Upper lobe of left lung (tissue), 6 donors: ENCODE measurements around the gene C1QTNF5. TPM values are rescaled to one million over a fixed set of nuclear protein-coding genes. Genes with fewer than 3 reads are reported as not detected.

Experiments
- ATAC-seq, 2 donors: fragments of 200-7000 bp; cut with Tn5 transposase; one replicate each; pipeline ENCODE4 v1.9.1; 2022; ENCODE audit warnings: mild to moderate bottlenecking in 2 of 2, moderate library complexity in 2 of 2; ENCODE audit not compliant: low FRiP score in 2 of 2
- DNase-seq, 2 donors: peaks; one replicate each; pipeline ENCODE4 v3.0.0-alpha.2; 2019 to 2020
- H3K27ac ChIP-seq, 4 donors: fragments of 200-600 bp; sonication (generic); one replicate each; pipeline ENCODE4 v1.5.1; 2016 to 2019
- H3K27me3 ChIP-seq, 4 donors: fragments of 200-600 bp; sonication (generic); one replicate each; pipeline ENCODE4 v1.5.1; 2017 to 2019
- H3K36me3 ChIP-seq, 4 donors: fragments of 200-600 bp; sonication (generic); one replicate each; pipeline ENCODE4 v1.5.1; 2016 to 2019
- H3K4me1 ChIP-seq, 4 donors: fragments of 200-600 bp; sonication (generic); one replicate each; pipeline ENCODE4 v1.5.1; 2018 to 2019
- H3K4me3 ChIP-seq, 4 donors: fragments of 200-600 bp; sonication (generic); one replicate each; pipeline ENCODE4 v1.5.1; 2017 to 2019; ENCODE audit warnings: mild to moderate bottlenecking in 2 of 4, moderate library complexity in 1 of 4
- H3K9me3 ChIP-seq, 4 donors: fragments of 200-600 bp; sonication (generic); one replicate each; pipeline ENCODE4 v1.5.1; 2018 to 2019
- EP300 ChIP-seq, 4 donors: sonication (generic); formaldehyde crosslinking; IDR thresholded peaks; one replicate each; pipeline ENCODE4 v1.5.1; 2017; ENCODE audit warnings: antibody characterized with exemption in 4 of 4, control low read depth in 2 of 4
- POLR2A ChIP-seq, 4 donors: fragments of 450-650 bp; IDR thresholded peaks; one replicate each; pipeline ENCODE4 v1.5.1; 2016 to 2017; ENCODE audit warnings: antibody characterized with exemption in 4 of 4, mild to moderate bottlenecking in 2 of 4
- POLR2AphosphoS5 ChIP-seq, 2 donors: sonication (generic); formaldehyde crosslinking; IDR thresholded peaks; one replicate each; pipeline ENCODE4 v1.5.1; 2017; ENCODE audit warnings: antibody characterized with exemption in 2 of 2
- WGBS, 2 donors: methylation state at CpG; one replicate each; pipeline ENCODE4 v1.1.5; 2017 to 2018; 5-methylcytosine and 5-hydroxymethylcytosine counted together
- total RNA-seq, 6 donors: library from RNA; depleted of rRNA in 4 of 6; stranded (reverse); fragments of >200 nt in 4 of 6; gene quantifications; one replicate each; pipeline versions ENCODE4 v1.1.0 to v1.2.1, GENCODE V29; 2016 to 2021
- TF ChIP-seq, protein P1 (sequence below), 6 experiments: fragments of 450-650 bp in 4 of 6; fragments of 200-600 bp in 2 of 6; sonication (generic) in 2 of 6; IDR thresholded peaks; one replicate each; pipeline ENCODE4 v1.5.1; 2016 to 2019; ENCODE audit warnings: antibody characterized with exemption in 6 of 6
- donor health status: DM: no; HTN: no; CAD: no; lungs with moderate emphysema.
- donor health status: DM: no; HTN: yes; CAD: no; lungs with severe emphysema.

Gene C1QTNF5
- total RNA-seq, 6 donors from 2014 or later, result 10.5 to 57.2 (median 26.4) TPM

DNA sequence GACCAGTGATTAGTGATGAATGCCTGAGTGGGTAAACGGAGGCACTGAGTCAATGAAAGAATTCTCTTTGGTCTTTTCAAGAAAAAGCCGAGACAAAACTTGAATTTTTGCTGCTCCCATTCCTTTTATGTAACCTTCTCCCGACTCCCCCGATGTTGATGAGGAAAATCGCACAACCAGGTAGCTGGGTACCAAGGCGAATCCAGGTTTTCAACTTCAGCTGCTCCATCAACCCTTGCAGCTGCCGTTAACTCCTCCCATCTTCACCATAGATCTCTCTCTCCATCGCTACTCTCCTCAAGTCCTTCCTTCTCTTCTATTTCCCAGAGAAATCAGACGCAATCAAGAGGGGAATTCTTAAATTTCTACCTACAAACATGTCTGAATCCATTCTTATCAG is 41.4 kb upstream of the C1QTNF5 start:
- TF ChIP-seq EP300 (IDR thresholded peaks at IDR 0.05) (no peak), POLR2AphosphoS5 (IDR thresholded peaks at IDR 0.05) (no peak), POLR2A (IDR thresholded peaks at IDR 0.05) (no peak)
- TF ChIP-seq, protein P1, sequence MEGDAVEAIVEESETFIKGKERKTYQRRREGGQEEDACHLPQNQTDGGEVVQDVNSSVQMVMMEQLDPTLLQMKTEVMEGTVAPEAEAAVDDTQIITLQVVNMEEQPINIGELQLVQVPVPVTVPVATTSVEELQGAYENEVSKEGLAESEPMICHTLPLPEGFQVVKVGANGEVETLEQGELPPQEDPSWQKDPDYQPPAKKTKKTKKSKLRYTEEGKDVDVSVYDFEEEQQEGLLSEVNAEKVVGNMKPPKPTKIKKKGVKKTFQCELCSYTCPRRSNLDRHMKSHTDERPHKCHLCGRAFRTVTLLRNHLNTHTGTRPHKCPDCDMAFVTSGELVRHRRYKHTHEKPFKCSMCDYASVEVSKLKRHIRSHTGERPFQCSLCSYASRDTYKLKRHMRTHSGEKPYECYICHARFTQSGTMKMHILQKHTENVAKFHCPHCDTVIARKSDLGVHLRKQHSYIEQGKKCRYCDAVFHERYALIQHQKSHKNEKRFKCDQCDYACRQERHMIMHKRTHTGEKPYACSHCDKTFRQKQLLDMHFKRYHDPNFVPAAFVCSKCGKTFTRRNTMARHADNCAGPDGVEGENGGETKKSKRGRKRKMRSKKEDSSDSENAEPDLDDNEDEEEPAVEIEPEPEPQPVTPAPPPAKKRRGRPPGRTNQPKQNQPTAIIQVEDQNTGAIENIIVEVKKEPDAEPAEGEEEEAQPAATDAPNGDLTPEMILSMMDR (IDR thresholded peaks at IDR 0.05), result no peak
- H3K27ac ChIP-seq, result no peak overlapping the region
- H3K27me3 ChIP-seq, result no peaks in the 10 kb centered on the region
- H3K36me3 ChIP-seq, result no peaks in the 10 kb centered on the region
- peaks cover 9 to 18% (median 15%) of the 10 kb centered on the region in 4 donors for H3K4me1 ChIP-seq
- H3K4me3 ChIP-seq, result peak overlapping the region; percentile 18 to 54 (median 40)
- DNase-seq (no peak), ATAC-seq (no peak)
- WGBS, 2 donors, result 9 to 10% methylated on average over 9 of the region's 9 CpGs
- no peaks in the 10 kb centered on the region for H3K9me3 ChIP-seq

DNA sequence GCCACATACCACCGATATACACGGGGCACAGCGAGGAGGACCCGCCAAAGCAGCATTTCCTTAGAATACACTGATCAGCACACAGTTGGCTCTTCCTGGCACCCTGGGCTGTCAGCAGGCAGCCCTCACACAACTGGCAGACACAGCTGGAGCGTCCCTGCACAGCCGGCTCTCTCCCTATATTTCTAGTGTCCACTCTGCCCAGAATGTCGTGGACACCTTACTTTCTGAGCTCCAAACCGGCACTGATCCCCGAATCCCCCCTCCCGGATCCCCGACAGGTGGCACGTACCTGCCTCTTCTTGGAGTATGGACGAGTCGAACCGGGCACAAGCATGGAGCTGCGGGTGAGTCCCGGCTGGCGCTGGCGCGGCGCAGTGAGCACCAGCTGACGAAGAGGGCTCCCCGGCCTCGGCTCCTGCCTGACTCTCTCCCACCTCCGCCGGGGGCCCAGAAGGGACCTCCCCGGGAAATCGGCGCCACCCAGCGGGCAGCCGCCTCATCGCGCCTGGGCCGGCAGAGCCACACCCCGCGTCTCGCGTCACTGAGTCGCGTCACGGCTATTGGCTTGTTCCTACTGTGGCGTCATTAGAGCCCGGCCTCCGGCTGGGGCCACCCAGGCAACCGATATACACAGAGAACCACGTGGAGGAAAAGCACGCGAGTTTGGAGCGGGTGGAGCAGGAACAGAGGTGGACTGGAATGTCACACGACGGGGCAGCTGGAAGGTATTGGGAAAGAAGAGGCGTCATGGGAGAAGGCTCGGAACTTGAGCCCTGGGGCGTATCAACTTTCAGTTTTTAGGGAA is 40.7 kb upstream of the C1QTNF5 start, which contains the start of gene USP2:
TSS of gene USP2 (minus strand) at position 510 of the 808 bp plus-strand sequence. CDS start 8,210 bp downstream, outside the sequence.
- DNase-seq (peak; percentile 98 to 99), ATAC-seq (peak; percentile 96 to 97)
- H3K36me3 ChIP-seq, result no peaks in the 10 kb centered on the region
- no peaks in the 10 kb centered on the region for H3K27me3 ChIP-seq
- peak within 1 kb of the TSS; percentile 18 to 54 (median 40) for H3K4me3 ChIP-seq
- WGBS, 2 donors, result 0 to 1% methylated on average over 24 to 54 of the region's 54 CpGs
- peaks cover 14 to 21% (median 19%) of the 10 kb centered on the region in 4 donors for H3K4me1 ChIP-seq
- H3K27ac ChIP-seq, result peak within 1 kb of the TSS in 2 of 4 donors; percentile 57 to 73
- TF ChIP-seq EP300 (IDR thresholded peaks at IDR 0.05) (peak in 1 of 4 donors; percentile 81), POLR2A (IDR thresholded peaks at IDR 0.05) (peak in 2 of 4 donors; percentile 24 to 54), POLR2AphosphoS5 (IDR thresholded peaks at IDR 0.05) (peak in 1 of 2 donors; percentile 65)
- TF ChIP-seq, protein P1 (IDR thresholded peaks at IDR 0.05), result peak; percentile 72 to 98 (median 96)
- H3K9me3 ChIP-seq, result no peaks in the 10 kb centered on the region

DNA sequence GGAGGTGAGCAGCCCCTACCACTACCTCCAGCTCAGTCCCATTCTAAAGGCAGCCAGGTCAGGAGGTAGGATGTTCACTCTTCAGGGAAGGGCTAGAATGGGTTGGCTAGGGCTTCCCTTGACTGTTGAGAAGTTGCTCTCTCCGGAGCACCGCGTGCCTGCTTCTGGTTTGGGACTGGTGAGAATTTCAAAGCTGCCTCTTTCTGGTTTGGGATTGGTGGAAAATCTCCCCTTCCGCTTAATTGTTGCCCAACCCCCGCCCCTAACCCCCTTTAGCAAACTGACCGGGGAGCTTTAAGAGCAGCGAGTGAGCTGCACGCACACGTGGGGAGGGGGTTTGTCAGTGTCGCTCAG is 40.1 kb upstream of the C1QTNF5 start:
- TF ChIP-seq EP300 (IDR thresholded peaks at IDR 0.05) (no peak), POLR2A (IDR thresholded peaks at IDR 0.05) (no peak), POLR2AphosphoS5 (IDR thresholded peaks at IDR 0.05) (no peak)
- TF ChIP-seq, protein P1 (IDR thresholded peaks at IDR 0.05), result no peak
- Histone ChIP-seq H3K36me3 (no peaks in the 10 kb centered on the region), H3K4me1 (peaks cover 20 to 27% (median 24%) of the 10 kb centered on the region in 4 donors), H3K9me3 (no peaks in the 10 kb centered on the region), H3K4me3 (peak overlapping the region; percentile 4 to 54 (median 40)), H3K27ac (peak overlapping the region in 2 of 4 donors; percentile 57 to 73), H3K27me3 (no peaks in the 10 kb centered on the region)
- DNase-seq (no peak), ATAC-seq (no peak)
- 11 to 14% methylated on average over 4 to 10 of the region's 10 CpGs for WGBS, 2 donors

DNA sequence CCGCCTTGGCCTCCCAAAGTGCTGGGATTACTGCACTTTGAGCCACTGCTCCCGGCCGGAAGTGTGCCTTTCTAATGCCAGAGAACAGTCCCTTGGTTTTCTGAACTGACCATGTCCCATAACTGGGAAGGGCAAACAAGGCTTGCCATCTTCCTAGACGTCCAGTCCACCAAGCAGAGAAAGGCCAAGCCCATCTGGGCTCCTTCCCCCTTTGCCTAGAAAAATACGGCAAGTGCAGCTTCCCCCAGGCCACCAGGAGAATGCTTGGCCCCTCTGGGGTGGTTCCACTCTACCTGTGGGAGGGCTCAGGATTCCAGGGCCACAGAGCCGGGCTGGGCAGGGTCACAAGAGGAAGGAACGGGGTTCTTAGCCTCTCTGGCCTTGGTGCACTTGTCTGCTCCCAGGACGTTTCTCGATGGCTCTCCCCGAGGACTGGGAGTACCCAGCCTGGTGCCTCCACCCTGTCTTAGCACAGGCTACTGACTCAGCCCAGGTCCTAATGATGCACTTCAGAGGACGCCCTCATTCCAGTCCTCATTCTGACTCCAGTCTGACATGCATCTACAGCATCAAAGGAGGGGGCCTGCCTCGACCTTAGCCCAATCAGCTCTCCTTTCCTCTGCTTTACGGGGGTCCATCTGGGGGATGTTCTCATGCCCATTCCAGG is 39.6 kb upstream of the C1QTNF5 start:
- WGBS, 2 donors, result 74 to 80% methylated on average over 12 to 13 of the region's 13 CpGs
- DNase-seq, result peak in 1 of 2 donors; percentile 18
- Histone ChIP-seq H3K9me3 (no peaks in the 10 kb centered on the region), H3K4me3 (no peak overlapping the region), H3K4me1 (peaks cover 22 to 31% (median 28%) of the 10 kb centered on the region in 4 donors), H3K36me3 (no peaks in the 10 kb centered on the region), H3K27me3 (no peaks in the 10 kb centered on the region), H3K27ac (no peak overlapping the region)
- TF ChIP-seq POLR2A (IDR thresholded peaks at IDR 0.05) (no peak), POLR2AphosphoS5 (IDR thresholded peaks at IDR 0.05) (no peak), EP300 (IDR thresholded peaks at IDR 0.05) (no peak)
- TF ChIP-seq, protein P1 (IDR thresholded peaks at IDR 0.05), result no peak
- ATAC-seq, result peak in 1 of 2 donors; percentile 22
